Panc1 (cell line): ENCODE results near the gene ZG16. TPM values are rescaled to one million over a fixed set of nuclear protein-coding genes. Genes with fewer than 3 reads are reported as not detected.

Experiments used
- ATAC-seq: fragments of 200-7000 bp; cut with Tn5 transposase; 2 replicates; pipeline ENCODE4 v1.9.1; 2020; ENCODE audit warnings: mild to moderate bottlenecking, moderate library complexity
- BruUV-seq: library from RNA; stranded (reverse); fragments of 400-500 nt; replicated peaks from 2 replicates; lab custom pipeline; 2021; lab: Mats Ljungman, UMichigan
- CTCF ChIA-PET: fragments of 300-600 bp; sonication (Branson Sonifier 250); formaldehyde crosslinking; loops from one replicate; lab custom pipeline; 2022; ENCODE audit warnings: antibody characterized with exemption; lab: Charles Lee
- POLR2A ChIA-PET: fragments of 300-600 bp; sonication (Branson Sonifier 250); formaldehyde crosslinking; loops from one replicate; lab custom pipeline; 2022; ENCODE audit warnings: antibody characterized with exemption; lab: Charles Lee
- DNase-seq: peaks from one replicate; pipeline ENCODE4 v3.0.0-alpha.2; 2010; ENCODE audit warnings: low read depth, low spot score
- H3K27ac ChIP-seq: 2 replicates; pipeline ENCODE4 v1.5.1; 2011; ENCODE audit warnings: mild to moderate bottlenecking, low read length, inconsistent platforms
- H3K27me3 ChIP-seq: fragments of 200-500 bp; sonication (Bioruptor generic); 2 replicates; pipeline ENCODE4 v1.6.0; 2014; ENCODE audit warnings: low read length, inconsistent platforms; ENCODE audit not compliant: control insufficient read depth, insufficient read depth
- H3K36me3 ChIP-seq: fragments of 200-500 bp; sonication (Bioruptor generic); 2 replicates; pipeline ENCODE4 v1.5.1; 2014; ENCODE audit warnings: inconsistent platforms, mild to moderate bottlenecking, low read length, moderate library complexity; ENCODE audit not compliant: control insufficient read depth, insufficient read depth
- H3K4me1 ChIP-seq: 2 replicates; pipeline ENCODE4 v1.5.1; 2011; ENCODE audit warnings: inconsistent platforms, mild to moderate bottlenecking, low read length, moderate library complexity; ENCODE audit not compliant: control insufficient read depth, insufficient read depth
- H3K4me3 ChIP-seq, 2 experiments: 2 replicates each; pipeline ENCODE4 v1.5.1; 2011 to 2012; ENCODE audit warnings: low read depth in 2 of 2, low read length in 2 of 2, mild to moderate bottlenecking in 2 of 2, inconsistent platforms in 1 of 2, moderate library complexity in 1 of 2
- H3K9me3 ChIP-seq: fragments of 200-500 bp; sonication (Bioruptor generic); 2 replicates; pipeline ENCODE4 v1.5.1; 2014; ENCODE audit warnings: low read depth, mild to moderate bottlenecking, inconsistent platforms, low read length, moderate library complexity; ENCODE audit not compliant: control insufficient read depth, insufficient read depth
- CTCF ChIP-seq: fragments of 450-650 bp; IDR thresholded peaks from 2 replicates; pipeline ENCODE4 v1.5.1; 2017; ENCODE audit warnings: mild to moderate bottlenecking
- POLR2AphosphoS5 ChIP-seq: IDR thresholded peaks from 2 replicates; pipeline ENCODE4 v1.6.1; 2012; ENCODE audit warnings: mild to moderate bottlenecking, low read depth, low read length, moderate library complexity
- REST ChIP-seq, 2 experiments: IDR thresholded peaks; 2 replicates each; pipeline ENCODE4 v1.6.1; 2011 to 2012; ENCODE audit warnings: low read depth in 2 of 2, control low read depth in 1 of 2, low read length in 1 of 2, mild to moderate bottlenecking in 1 of 2, moderate library complexity in 1 of 2; ENCODE audit not compliant: insufficient read depth in 1 of 2
- SIN3A ChIP-seq: IDR thresholded peaks from 2 replicates; pipeline ENCODE4 v1.6.1; 2012; ENCODE audit warnings: low read depth, mild to moderate bottlenecking, low read length, moderate library complexity, borderline replicate concordance; ENCODE audit not compliant: insufficient read depth
- TCF7L2 ChIP-seq: IDR thresholded peaks from 2 replicates; pipeline ENCODE4 v1.6.1; 2011; ENCODE audit warnings: mild to moderate bottlenecking, low read depth, low read length, inconsistent platforms
- in situ Hi-C: cut with HindIII; loops from 2 replicates; pipeline ENCODE4 v1.10.0; 2016; ENCODE audit warnings: low sequenced_read_pairs, low pct_unique_long_range_greater_than_20kb
- intact Hi-C: fragments of 100-400 bp; cut with micrococcal nuclease; formaldehyde crosslinking; loops from one replicate; pipeline ENCODE4 v1.10.0; 2022; ENCODE audit not compliant: unreplicated experiment
- total RNA-seq: library from RNA; stranded (reverse); gene quantifications from one replicate; pipeline ENCODE4 v1.2.1, GENCODE V29; 2021; ENCODE audit not compliant: unreplicated experiment

The ZG16 gene
- total RNA-seq, 1 experiment from 2014 or later: not detected

- Histone ChIP-seq H3K9me3 (no peaks in the 10 kb centered on the region), H3K27me3 (no peaks in the 10 kb centered on the region), H3K36me3 (no peaks in the 10 kb centered on the region), H3K27ac (no peak overlapping the region), H3K4me3 (no peak overlapping the region), H3K4me1 (no peaks in the 10 kb centered on the region)
- no peak for ATAC-seq
- DNase-seq: no peak
- in situ Hi-C loops (no loop called here), intact Hi-C loops (no loop called here)
- BruUV-seq: no TSS peak
- TF ChIP-seq POLR2AphosphoS5 (no peak), CTCF (no peak), SIN3A (no peak), REST (IDR thresholded peaks at IDR 0.05; ENCODE audit: insufficient read depth in 1 of 2, low read depth in 2 of 2, low read length in 1 of 2) (no peak), TCF7L2 (no peak)
- POLR2A ChIA-PET: no interaction called here
- CTCF ChIA-PET: no interaction called here
Observed at GRCh38 chr16:29744541-29745101, 33.4 kb upstream of the ZG16 start.

- in situ Hi-C loops: no loop called here
- ChIA-PET CTCF (no interaction called here), POLR2A (no interaction called here)
- H3K4me1 ChIP-seq: no peaks in the 10 kb centered on the region
- H3K27me3 ChIP-seq: no peaks in the 10 kb centered on the region
- H3K27ac ChIP-seq: no peak overlapping the region
- DNase-seq: no peak
- no peaks in the 10 kb centered on the region for H3K36me3 ChIP-seq
- TF ChIP-seq CTCF: no peak
- no peak for TF ChIP-seq TCF7L2
- no peak for TF ChIP-seq REST (IDR thresholded peaks at IDR 0.05; ENCODE audit: insufficient read depth in 1 of 2, low read depth in 2 of 2, low read length in 1 of 2)
- TF ChIP-seq SIN3A: no peak
- no peak for TF ChIP-seq POLR2AphosphoS5
- no peak overlapping the region for H3K4me3 ChIP-seq
- no TSS peak for BruUV-seq
- no peak for ATAC-seq
- H3K9me3 ChIP-seq: no peaks in the 10 kb centered on the region
- intact Hi-C loops: no loop called here
Observed at GRCh38 chr16:29745121-29745852, 32.8 kb upstream of the ZG16 start.
